ENCODE results near the gene NAT16. TPM values are rescaled to one million over a fixed set of nuclear protein-coding genes. Genes with fewer than 3 reads are reported as not detected.

NAT16 gene
- polyA plus RNA-seq, 1 of the 3 experiments (the other 2 are of a cell fraction) = 0.64 TPM

DNA sequence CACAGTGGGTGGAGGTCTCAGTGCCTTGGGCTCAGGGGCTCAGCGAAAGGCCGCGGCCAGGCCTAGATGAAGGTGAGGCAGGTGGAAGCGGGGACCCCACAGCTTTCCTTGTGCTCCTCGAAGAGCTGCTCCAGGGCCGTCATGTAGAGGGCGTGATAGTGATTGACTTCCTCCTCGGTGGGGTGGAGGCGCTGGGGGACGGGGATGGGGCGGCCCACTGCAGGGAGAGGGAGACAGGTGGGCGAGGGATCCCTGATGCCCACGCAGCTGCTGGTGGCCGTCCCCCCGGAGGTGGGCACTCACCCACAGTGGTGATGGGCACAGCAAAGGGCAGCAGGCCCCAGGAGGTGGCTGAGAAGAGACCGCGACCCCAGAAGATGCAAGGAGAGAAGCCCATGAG is 15.8 kb upstream of the NAT16 start:
- Histone ChIP-seq H3K27me3 (ENCODE audit: insufficient read depth) (no peaks in the 10 kb centered on the region; the same call in 1 of the 2 replicates), H3K9me3 (no peaks in the 10 kb centered on the region), H3K9ac (no peak overlapping the region), H3K4me2 (no peak overlapping the region), H3K9me2 (no peaks in the 10 kb centered on the region), H3K36me3 (replicated peaks in 1 of 2; ENCODE audit: control insufficient read depth in 1 of 2, insufficient read depth in 2 of 2, low read length in 1 of 2) (no peaks in the 10 kb centered on the region), H3K79me2 (ENCODE audit: insufficient read depth) (no peaks in the 10 kb centered on the region), H3K27ac (ENCODE audit: low read depth in 2 of 2, low read length in 1 of 2) (no peak overlapping the region), H3K4me3 (ENCODE audit: low read depth in 2 of 2, low read length in 1 of 2) (no peak overlapping the region), H2AFZ (ENCODE audit: low read depth) (no peak overlapping the region), H3F3A (replicated peaks; ENCODE audit: insufficient read depth) (no peaks in the 10 kb centered on the region), H3K4me1 (ENCODE audit: control insufficient read depth in 1 of 2, insufficient read depth in 2 of 2, low read depth in 1 of 2, low read length in 1 of 2) (no peaks in the 10 kb centered on the region), H4K20me1 (ENCODE audit: insufficient read depth) (no peaks in the 10 kb centered on the region)
- 91% methylated on average over 17 of the region's 17 CpGs for WGBS (ENCODE audit: low lambda C conversion rate)
- TF ChIP-seq JUND (IDR thresholded peaks at IDR 0.05) (no peak), ZBTB33 (IDR thresholded peaks at IDR 0.05; ENCODE audit: borderline replicate concordance, low read depth) (no peak), USF2 (IDR thresholded peaks at IDR 0.05; ENCODE audit: borderline replicate concordance, low read depth, low read length) (no peak), SMC3 (IDR thresholded peaks at IDR 0.05; ENCODE audit: low read depth, low read length) (no peak), TCF12 (IDR thresholded peaks at IDR 0.05) (no peak), FOXJ3 (CRISPR knock-in tag; IDR thresholded peaks at IDR 0.05) (no peak), RXRA (IDR thresholded peaks at IDR 0.05; ENCODE audit: borderline replicate concordance, low read depth) (no peak), YY1 (IDR thresholded peaks at IDR 0.05; ENCODE audit: low read depth) (no peak)
- TF ChIP-seq, protein P1, sequence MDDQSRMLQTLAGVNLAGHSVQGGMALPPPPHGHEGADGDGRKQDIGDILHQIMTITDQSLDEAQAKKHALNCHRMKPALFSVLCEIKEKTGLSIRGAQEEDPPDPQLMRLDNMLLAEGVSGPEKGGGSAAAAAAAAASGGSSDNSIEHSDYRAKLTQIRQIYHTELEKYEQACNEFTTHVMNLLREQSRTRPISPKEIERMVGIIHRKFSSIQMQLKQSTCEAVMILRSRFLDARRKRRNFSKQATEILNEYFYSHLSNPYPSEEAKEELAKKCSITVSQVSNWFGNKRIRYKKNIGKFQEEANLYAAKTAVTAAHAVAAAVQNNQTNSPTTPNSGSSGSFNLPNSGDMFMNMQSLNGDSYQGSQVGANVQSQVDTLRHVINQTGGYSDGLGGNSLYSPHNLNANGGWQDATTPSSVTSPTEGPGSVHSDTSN (IDR thresholded peaks at IDR 0.05) = no peak
- ChIA-PET CTCF (interaction anchor here (0.5 to 8.3 kb wide), 7 partner anchors 13 to 279 kb away, joined by 3 to 257 read pairs (median 3); partner anchors contain the start of gene FIS1), POLR2A (interaction anchor here (0.7 to 2.4 kb wide), 3 partner anchors 10 to 33 kb away, joined by 3 to 11 read pairs (median 4); partner anchors contain the start of gene NAT16)
- DNase-seq = no peak

DNA sequence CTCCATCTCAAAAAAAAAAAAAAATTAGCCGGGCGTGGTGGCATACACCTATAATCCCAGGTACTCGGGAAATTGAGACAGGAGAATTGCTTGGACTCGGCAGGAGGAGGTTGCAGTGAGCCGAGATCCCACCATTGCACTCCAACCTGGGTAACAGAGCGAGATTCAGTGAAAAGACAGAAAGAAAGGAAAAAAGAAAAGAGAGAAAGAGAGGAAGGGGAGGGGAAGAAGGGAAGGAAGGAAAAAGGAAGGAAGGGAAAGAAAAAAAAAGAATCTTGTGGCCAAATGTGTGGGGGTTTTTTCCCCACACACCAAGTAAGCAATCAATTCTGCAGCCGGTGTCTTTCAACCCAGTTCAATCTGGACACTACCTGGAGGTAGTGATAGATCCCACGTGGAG is 9.0 kb upstream of the NAT16 start:
- CTCF ChIA-PET = interaction anchor here (4.4 to 8.3 kb wide), 3 partner anchors 18 to 45 kb away, joined by 36 to 257 read pairs (median 51); no protein-coding TSS in a partner anchor
- Histone ChIP-seq H3K4me1 (ENCODE audit: control insufficient read depth in 1 of 2, insufficient read depth in 2 of 2, low read depth in 1 of 2, low read length in 1 of 2) (no peaks in the 10 kb centered on the region), H3K27ac (ENCODE audit: low read depth in 2 of 2, low read length in 1 of 2) (no peak overlapping the region), H3K9ac (no peak overlapping the region), H3K9me3 (no peaks in the 10 kb centered on the region), H3K9me2 (no peaks in the 10 kb centered on the region), H3K79me2 (ENCODE audit: insufficient read depth) (no peaks in the 10 kb centered on the region), H2AFZ (ENCODE audit: low read depth) (no peak overlapping the region), H3K4me3 (ENCODE audit: low read depth in 2 of 2, low read length in 1 of 2) (no peak overlapping the region), H3K4me2 (no peak overlapping the region), H3K36me3 (replicated peaks in 1 of 2; ENCODE audit: control insufficient read depth in 1 of 2, insufficient read depth in 2 of 2, low read length in 1 of 2) (no peaks in the 10 kb centered on the region), H3K27me3 (ENCODE audit: insufficient read depth) (no peaks in the 10 kb centered on the region), H3F3A (replicated peaks; ENCODE audit: insufficient read depth) (peaks cover 16% of the 10 kb centered on the region), H4K20me1 (ENCODE audit: insufficient read depth) (no peaks in the 10 kb centered on the region)
- WGBS (ENCODE audit: low lambda C conversion rate) = 70% methylated on average over 8 of the region's 8 CpGs
- TF ChIP-seq ELF1 (IDR thresholded peaks at IDR 0.05) (no peak), ZBTB33 (IDR thresholded peaks at IDR 0.05; ENCODE audit: borderline replicate concordance, low read depth) (no peak)
- POLR2A ChIA-PET = no interaction called here
- DNase-seq = no peak

Data from SK-N-SH (cell line).